ENCODE data around the gene HOXC13. TPM values are rescaled to one million over a fixed set of nuclear protein-coding genes. Genes with fewer than 3 reads are reported as not detected.

Gene HOXC13
- total RNA-seq, 4 donors from 2014 or later: not detected

- TF ChIP-seq POLR2AphosphoS5 (IDR thresholded peaks at IDR 0.05) (no peak), CTCF (IDR thresholded peaks at IDR 0.05) (no peak), POLR2A (IDR thresholded peaks at IDR 0.05) (no peak), EP300 (IDR thresholded peaks at IDR 0.05) (no peak)
- Histone ChIP-seq H3K27me3 (peaks cover 100% of the 10 kb centered on the region), H3K4me1 (peaks cover 0 to 32% (median 7%) of the 10 kb centered on the region in 3 donors), H3K36me3 (no peaks in the 10 kb centered on the region), H3K27ac (no peak overlapping the region), H3K9me3 (no peaks in the 10 kb centered on the region), H3K4me3 (no peak overlapping the region)
- no CpG with 5 or more reads among the region's 72 CpGs for WGBS, 2 donors (ENCODE audit: low coverage in 1 of 2)
- no peak for ATAC-seq
These were observed 22.6 kb downstream of the HOXC13 start for GRCh38 chr12:53961025-53961761.

GRCh38 chr12:53963005-53963404 is 24.4 kb downstream of the HOXC13 start:
- Histone ChIP-seq H3K27ac (no peak overlapping the region), H3K27me3 (peaks cover 100% of the 10 kb centered on the region), H3K36me3 (no peaks in the 10 kb centered on the region), H3K4me1 (peaks cover 0 to 39% (median 12%) of the 10 kb centered on the region in 3 donors), H3K4me3 (no peak overlapping the region), H3K9me3 (no peaks in the 10 kb centered on the region)
- 20 to 25% methylated on average over 2 to 7 of the region's 7 CpGs for WGBS, 2 donors (ENCODE audit: low coverage in 1 of 2)
- no peak for ATAC-seq
- TF ChIP-seq POLR2A (IDR thresholded peaks at IDR 0.05) (no peak), EP300 (IDR thresholded peaks at IDR 0.05) (no peak), CTCF (IDR thresholded peaks at IDR 0.05) (no peak), POLR2AphosphoS5 (IDR thresholded peaks at IDR 0.05) (no peak)

GRCh38 chr12:53963434-53964314 is 25.0 kb downstream of the HOXC13 start:
- Histone ChIP-seq H3K4me3 (no peak overlapping the region), H3K36me3 (no peaks in the 10 kb centered on the region), H3K4me1 (peaks cover 0 to 39% (median 12%) of the 10 kb centered on the region in 3 donors), H3K27me3 (peaks cover 100% of the 10 kb centered on the region), H3K27ac (no peak overlapping the region), H3K9me3 (no peaks in the 10 kb centered on the region)
- WGBS, 2 donors (ENCODE audit: low coverage in 1 of 2): 6 to 12% methylated on average over 19 to 21 of the region's 38 CpGs
- ATAC-seq: no peak
- TF ChIP-seq POLR2A (IDR thresholded peaks at IDR 0.05) (no peak), CTCF (IDR thresholded peaks at IDR 0.05) (no peak), POLR2AphosphoS5 (IDR thresholded peaks at IDR 0.05) (no peak), EP300 (IDR thresholded peaks at IDR 0.05) (no peak)

GRCh38 chr12:53964315-53964713 is 25.7 kb downstream of the HOXC13 start:
- Histone ChIP-seq H3K27me3 (peaks cover 100% of the 10 kb centered on the region), H3K4me1 (peaks cover 0 to 39% (median 12%) of the 10 kb centered on the region in 3 donors), H3K27ac (no peak overlapping the region)

GRCh38 chr12:53965281-53966084 is 26.9 kb downstream of the HOXC13 start:
- Histone ChIP-seq H3K36me3 (no peaks in the 10 kb centered on the region), H3K4me3 (no peak overlapping the region), H3K27ac (no peak overlapping the region), H3K9me3 (no peaks in the 10 kb centered on the region), H3K27me3 (peaks cover 100% of the 10 kb centered on the region), H3K4me1 (peaks cover 0 to 37% (median 12%) of the 10 kb centered on the region in 3 donors)
- ATAC-seq: no peak
- WGBS, 2 donors (ENCODE audit: low coverage in 1 of 2): 4 to 5% methylated on average over 13 to 18 of the region's 18 CpGs
- no peak for TF ChIP-seq POLR2A (IDR thresholded peaks at IDR 0.05)
- no peak for TF ChIP-seq EP300 (IDR thresholded peaks at IDR 0.05)
- no peak for TF ChIP-seq CTCF (IDR thresholded peaks at IDR 0.05)
- TF ChIP-seq POLR2AphosphoS5 (IDR thresholded peaks at IDR 0.05): no peak

More at GRCh38 chr12:53964315-53964713, 25.7 kb downstream of the HOXC13 start:
- TF ChIP-seq POLR2A (IDR thresholded peaks at IDR 0.05): no peak
- no peaks in the 10 kb centered on the region for H3K36me3 ChIP-seq
- ATAC-seq: no peak
- H3K4me3 ChIP-seq: no peak overlapping the region
- WGBS, 2 donors (ENCODE audit: low coverage in 1 of 2): 8 to 10% methylated on average over 1 to 2 of the region's 2 CpGs
- no peaks in the 10 kb centered on the region for H3K9me3 ChIP-seq

Data from gastroesophageal sphincter (tissue), 4 donors.